ENCODE data around the gene DUSP7.

DNA sequence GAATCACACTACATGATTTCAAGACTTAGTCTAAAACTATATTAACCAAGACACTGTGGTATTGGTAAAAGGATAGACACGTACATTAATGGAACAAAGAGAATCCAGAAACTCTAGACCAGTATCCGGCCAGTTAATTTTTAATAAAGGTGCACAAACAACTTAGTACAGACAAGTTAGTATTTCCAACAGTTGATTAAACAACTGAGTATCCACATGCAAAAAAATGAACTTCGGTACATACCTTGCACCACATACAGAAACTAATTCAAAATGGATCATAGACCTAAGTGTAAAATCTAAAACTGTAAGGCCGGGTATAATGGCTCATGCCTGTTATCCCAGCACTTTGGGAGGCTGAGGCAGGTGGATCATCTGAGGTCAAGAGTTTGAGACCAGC is 46.6 kb upstream of the DUSP7 start:
- TF ChIP-seq, protein P1, sequence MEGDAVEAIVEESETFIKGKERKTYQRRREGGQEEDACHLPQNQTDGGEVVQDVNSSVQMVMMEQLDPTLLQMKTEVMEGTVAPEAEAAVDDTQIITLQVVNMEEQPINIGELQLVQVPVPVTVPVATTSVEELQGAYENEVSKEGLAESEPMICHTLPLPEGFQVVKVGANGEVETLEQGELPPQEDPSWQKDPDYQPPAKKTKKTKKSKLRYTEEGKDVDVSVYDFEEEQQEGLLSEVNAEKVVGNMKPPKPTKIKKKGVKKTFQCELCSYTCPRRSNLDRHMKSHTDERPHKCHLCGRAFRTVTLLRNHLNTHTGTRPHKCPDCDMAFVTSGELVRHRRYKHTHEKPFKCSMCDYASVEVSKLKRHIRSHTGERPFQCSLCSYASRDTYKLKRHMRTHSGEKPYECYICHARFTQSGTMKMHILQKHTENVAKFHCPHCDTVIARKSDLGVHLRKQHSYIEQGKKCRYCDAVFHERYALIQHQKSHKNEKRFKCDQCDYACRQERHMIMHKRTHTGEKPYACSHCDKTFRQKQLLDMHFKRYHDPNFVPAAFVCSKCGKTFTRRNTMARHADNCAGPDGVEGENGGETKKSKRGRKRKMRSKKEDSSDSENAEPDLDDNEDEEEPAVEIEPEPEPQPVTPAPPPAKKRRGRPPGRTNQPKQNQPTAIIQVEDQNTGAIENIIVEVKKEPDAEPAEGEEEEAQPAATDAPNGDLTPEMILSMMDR (conservative IDR thresholded peaks at IDR 0.05 in 1 of 2, IDR thresholded peaks at IDR 0.05 in 1 of 2; ENCODE audit: extremely low read depth in 1 of 2, insufficient read depth in 1 of 2, low read depth in 1 of 2, low read length in 2 of 2): no peak
- no peak for TF ChIP-seq EZH2 (IDR thresholded peaks at IDR 0.05; ENCODE audit: borderline replicate concordance, low read length)
